Kidney (tissue), 14 donors: Measurements from ENCODE around the gene RILPL1. TPM values are rescaled to one million over a fixed set of nuclear protein-coding genes. Genes with fewer than 3 reads are reported as not detected.

Source experiments
- DNase-seq, 5 donors: peaks; one replicate each; pipeline ENCODE4 v3.0.0-alpha.2; 2013 to 2020
- FAIRE-seq: peaks from 2 replicates; lab custom pipeline; 2012; peaks lifted over from hg19 to GRCh38; lab: Jason Lieb, UNC
- H3K27ac ChIP-seq, 2 donors: one replicate each; pipeline ENCODE4 v1.7.0; 2013; ENCODE audit warnings: low read depth in 2 of 2, low read length in 2 of 2, inconsistent platforms in 1 of 2
- H3K27me3 ChIP-seq: one replicate; pipeline ENCODE4 v1.7.1; 2013; ENCODE audit warnings: low read length, inconsistent platforms; ENCODE audit not compliant: control insufficient read depth, insufficient read depth
- H3K36me3 ChIP-seq, 3 donors: one replicate each; pipeline versions ENCODE4 v1.7.0 to v1.7.1; 2013; ENCODE audit warnings: low read length in 3 of 3, control low read depth in 1 of 3, inconsistent platforms in 1 of 3; ENCODE audit not compliant: insufficient read depth in 3 of 3, control insufficient read depth in 2 of 3
- H3K4me1 ChIP-seq, 3 donors: one replicate each; pipeline versions ENCODE4 v1.7.0 to v1.7.1; 2013; ENCODE audit warnings: low read length in 3 of 3, inconsistent platforms in 1 of 3, low read depth in 1 of 3; ENCODE audit not compliant: control insufficient read depth in 2 of 3, insufficient read depth in 2 of 3
- H3K4me3 ChIP-seq, 3 donors: one replicate each; pipeline versions ENCODE4 v1.7.0 to v1.8.1; 2013; ENCODE audit warnings: low read length in 3 of 3, control low read depth in 1 of 3, inconsistent platforms in 1 of 3
- H3K9ac ChIP-seq, 3 donors: one replicate each; pipeline versions ENCODE4 v1.7.0 to v1.7.1; 2013; ENCODE audit warnings: low read length in 3 of 3, control low read depth in 1 of 3, inconsistent platforms in 1 of 3
- H3K9me3 ChIP-seq, 3 donors: one replicate each; pipeline versions ENCODE4 v1.7.0 to v1.7.1; 2013; ENCODE audit warnings: low read length in 3 of 3, control low read depth in 1 of 3, inconsistent platforms in 1 of 3; ENCODE audit not compliant: control insufficient read depth in 2 of 3, insufficient read depth in 1 of 3
- CTCF ChIP-seq: IDR thresholded peaks from 3 replicates; pipeline ENCODE4 v1.5.1; 2012; ENCODE audit warnings: mild to moderate bottlenecking, moderate library complexity, borderline replicate concordance; ENCODE audit not compliant: insufficient read depth; ENCODE audit errors: extremely low read depth
- intact Hi-C: fragments of 100-400 bp; cut with DNase I; formaldehyde crosslinking; loops from one replicate; pipeline ENCODE4 v1.11.1; 2022
- polyA plus RNA-seq: library from polyadenylated mRNA; stranded (reverse); fragments of 350-450 nt; fragmentation: Illumina TruSeq; extraction: RNeasy Lipid Tissue Mini Kit (QIAGEN cat#74804); gene quantifications from one replicate; pipeline ENCODE4 v1.2.3, GENCODE V29; 2014; ENCODE audit warnings: low read depth, low replicate concordance; ENCODE audit not compliant: insufficient read depth
- total RNA-seq: library from RNA; stranded (reverse); fragmentation: NEBNext Ultra II Directional; extraction: Animal tissue kit (Norgen Biotek cat#: 25700); gene quantifications from one replicate; pipeline ENCODE4 v1.2.1, GENCODE V29; 2021
- donor health status: control.
- donor health status: control.
- donor health status: control.
- donor health status: control.
- donor health status: control.
- donor health status: DM: yes; HTN: yes; CAD: no.
- donor health status: Normal renal cell carcinoma (clear cell type).

Gene RILPL1
- total and polyA plus RNA-seq, 2 donors from 2014 or later, result 14.1 to 19.0 TPM

GRCh38 chr12:123578243-123578642 lies 44.7 kb upstream of the RILPL1 start:
- Histone ChIP-seq H3K4me1 (peaks cover 0 to 7% (median 2%) of the 10 kb centered on the region in 3 donors), H3K36me3 (peaks cover 0 to 4% (median 0%) of the 10 kb centered on the region in 3 donors), H3K27ac (no peak overlapping the region), H3K9ac (no peak overlapping the region), H3K4me3 (no peak overlapping the region), H3K9me3 (no peaks in the 10 kb centered on the region), H3K27me3 (no peaks in the 10 kb centered on the region)
- intact Hi-C loops, result no loop called here
- DNase-seq (no peak), FAIRE-seq (no peak)
- TF ChIP-seq CTCF, result no peak

GRCh38 chr12:123576611-123577010 lies 43.1 kb upstream of the RILPL1 start:
- intact Hi-C loops, result no loop called here
- FAIRE-seq, result no peak
- H3K27me3 ChIP-seq, result no peaks in the 10 kb centered on the region

GRCh38 chr12:123573870-123574269 lies 40.4 kb upstream of the RILPL1 start:
- Histone ChIP-seq H3K9ac (no peak overlapping the region), H3K36me3 (peaks cover 0 to 4% (median 0%) of the 10 kb centered on the region in 3 donors), H3K27me3 (no peaks in the 10 kb centered on the region), H3K27ac (no peak overlapping the region), H3K4me1 (no peaks in the 10 kb centered on the region), H3K9me3 (no peaks in the 10 kb centered on the region), H3K4me3 (no peak overlapping the region)
- DNase-seq (no peak), FAIRE-seq (no peak)
- intact Hi-C loops, result no loop called here
- no peak for TF ChIP-seq CTCF

More at GRCh38 chr12:123576611-123577010, 43.1 kb upstream of the RILPL1 start:
- Histone ChIP-seq H3K4me1 (no peaks in the 10 kb centered on the region), H3K36me3 (peaks cover 0 to 4% (median 0%) of the 10 kb centered on the region in 3 donors), H3K9ac (no peak overlapping the region), H3K9me3 (no peaks in the 10 kb centered on the region), H3K4me3 (no peak overlapping the region), H3K27ac (no peak overlapping the region)
- TF ChIP-seq CTCF, result no peak
- DNase-seq, result no peak

- H3K27ac ChIP-seq, result no peak overlapping the region
- TF ChIP-seq CTCF, result no peak
- no peaks in the 10 kb centered on the region for H3K4me1 ChIP-seq
- intact Hi-C loops, result no loop called here
- no peak overlapping the region for H3K9ac ChIP-seq
- peaks cover 0 to 4% (median 0%) of the 10 kb centered on the region in 3 donors for H3K36me3 ChIP-seq
- H3K27me3 ChIP-seq, result no peaks in the 10 kb centered on the region
- no peaks in the 10 kb centered on the region for H3K9me3 ChIP-seq
- FAIRE-seq (no peak), DNase-seq (no peak)
- no peak overlapping the region for H3K4me3 ChIP-seq
Observed at GRCh38 chr12:123572391-123572790, 38.9 kb upstream of the RILPL1 start.
